Omental fat pad (tissue), 4 donors: ENCODE measurements around the gene NMRAL1. TPM values are rescaled to one million over a fixed set of nuclear protein-coding genes. Genes with fewer than 3 reads are reported as not detected.

ENCODE experiments used
- ATAC-seq: fragments of 150-250 bp; one replicate; pipeline ENCODE4 v1.9.1; 2016; ENCODE audit warnings: mild to moderate bottlenecking, moderate library complexity; ENCODE audit not compliant: low FRiP score
- DNase-seq: peaks from one replicate; pipeline ENCODE4 v3.0.0-alpha.2; 2019; ENCODE audit warnings: low spot score
- total RNA-seq, 4 donors: library from RNA; depleted of rRNA; stranded (reverse); fragments of >200 nt; gene quantifications; one replicate each; pipeline ENCODE4 v1.1.0, GENCODE V29; 2016
- TF ChIP-seq, protein P1 (sequence below), 3 donors: fragments of 450-650 bp; IDR thresholded peaks; one replicate each; pipeline ENCODE4 v1.5.1; 2016 to 2017; ENCODE audit warnings: antibody characterized with exemption in 3 of 3, mild to moderate bottlenecking in 3 of 3, moderate library complexity in 2 of 3

NMRAL1 gene
- total RNA-seq, 4 donors from 2014 or later, result 27.9 to 56.8 (median 44.5) TPM

GRCh38 chr16:4515611-4516233 lies 41.3 kb upstream of the NMRAL1 start:
- DNase-seq (no peak), ATAC-seq (no peak)
- TF ChIP-seq, protein P1, sequence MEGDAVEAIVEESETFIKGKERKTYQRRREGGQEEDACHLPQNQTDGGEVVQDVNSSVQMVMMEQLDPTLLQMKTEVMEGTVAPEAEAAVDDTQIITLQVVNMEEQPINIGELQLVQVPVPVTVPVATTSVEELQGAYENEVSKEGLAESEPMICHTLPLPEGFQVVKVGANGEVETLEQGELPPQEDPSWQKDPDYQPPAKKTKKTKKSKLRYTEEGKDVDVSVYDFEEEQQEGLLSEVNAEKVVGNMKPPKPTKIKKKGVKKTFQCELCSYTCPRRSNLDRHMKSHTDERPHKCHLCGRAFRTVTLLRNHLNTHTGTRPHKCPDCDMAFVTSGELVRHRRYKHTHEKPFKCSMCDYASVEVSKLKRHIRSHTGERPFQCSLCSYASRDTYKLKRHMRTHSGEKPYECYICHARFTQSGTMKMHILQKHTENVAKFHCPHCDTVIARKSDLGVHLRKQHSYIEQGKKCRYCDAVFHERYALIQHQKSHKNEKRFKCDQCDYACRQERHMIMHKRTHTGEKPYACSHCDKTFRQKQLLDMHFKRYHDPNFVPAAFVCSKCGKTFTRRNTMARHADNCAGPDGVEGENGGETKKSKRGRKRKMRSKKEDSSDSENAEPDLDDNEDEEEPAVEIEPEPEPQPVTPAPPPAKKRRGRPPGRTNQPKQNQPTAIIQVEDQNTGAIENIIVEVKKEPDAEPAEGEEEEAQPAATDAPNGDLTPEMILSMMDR (IDR thresholded peaks at IDR 0.05), result no peak

- ATAC-seq (no peak), DNase-seq (no peak)
- TF ChIP-seq, protein P1 (IDR thresholded peaks at IDR 0.05), result no peak
These were observed 40.2 kb upstream of the NMRAL1 start for GRCh38 chr16:4514606-4515005.

DNA sequence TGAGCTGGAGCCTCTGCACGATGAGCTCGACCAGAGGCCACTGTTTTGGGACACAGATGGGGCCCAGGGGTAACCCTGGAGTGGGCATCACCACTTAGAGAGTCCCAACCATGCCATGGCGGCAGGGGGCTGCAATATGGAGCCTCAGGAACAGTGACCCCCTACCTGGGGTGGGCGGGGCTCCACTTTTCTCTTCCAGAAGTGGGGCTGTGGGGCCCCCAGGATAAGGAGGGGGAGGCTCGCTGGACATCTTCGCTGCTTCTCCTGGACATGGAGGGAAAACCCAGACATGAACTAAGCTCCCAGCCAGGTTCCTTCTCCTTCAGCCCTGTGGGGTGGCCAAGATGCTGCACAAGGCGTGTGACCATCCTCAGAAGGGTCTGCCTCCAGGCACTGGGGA lies 39.5 kb upstream of the NMRAL1 start:
- DNase-seq (no peak), ATAC-seq (no peak)
- TF ChIP-seq, protein P1 (IDR thresholded peaks at IDR 0.05), result no peak

DNA sequence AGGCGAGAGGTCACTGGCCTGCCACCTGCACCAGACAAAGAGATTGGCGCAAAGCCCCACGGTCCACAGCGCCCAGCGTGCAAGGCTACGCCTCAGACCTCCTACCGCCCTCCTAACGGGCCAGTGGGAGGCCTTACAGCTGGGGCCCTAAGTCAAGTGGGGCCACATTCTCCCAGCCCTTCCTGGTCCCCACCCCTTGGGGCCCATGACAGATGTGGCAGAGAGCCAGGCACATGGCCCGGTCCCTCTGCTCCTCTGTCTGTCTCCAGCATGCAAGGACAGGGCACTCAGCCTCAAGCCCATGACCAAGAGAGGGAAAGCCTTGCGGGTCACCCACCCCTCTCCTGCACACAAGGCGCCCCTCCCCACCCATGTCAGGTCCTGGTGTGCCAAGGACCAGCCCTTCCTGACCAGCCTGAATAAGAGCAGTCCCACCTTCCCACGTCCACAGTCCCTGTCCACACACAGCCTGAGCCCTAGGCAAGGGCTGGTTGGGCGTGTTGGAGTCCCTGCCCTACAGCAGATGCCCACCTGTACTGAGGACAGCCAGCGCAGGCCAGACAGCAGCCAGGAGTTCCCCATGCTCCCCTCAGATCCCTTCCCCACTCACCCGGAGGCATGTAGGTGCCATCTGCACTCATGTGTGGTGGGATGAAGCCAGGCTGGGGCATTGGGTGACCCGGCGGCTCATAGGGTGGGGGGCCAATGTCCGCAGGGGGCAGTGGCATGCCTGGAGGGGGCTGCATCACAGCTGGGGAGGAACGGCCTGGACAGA lies 38.8 kb upstream of the NMRAL1 start:
- DNase-seq (no peak), ATAC-seq (no peak)
- TF ChIP-seq, protein P1 (IDR thresholded peaks at IDR 0.05), result no peak

- TF ChIP-seq, protein P1 (IDR thresholded peaks at IDR 0.05), result no peak
- no peak for DNase-seq
- ATAC-seq, result no peak
These were observed 38.0 kb upstream of the NMRAL1 start for GRCh38 chr16:4512473-4512872.

DNA sequence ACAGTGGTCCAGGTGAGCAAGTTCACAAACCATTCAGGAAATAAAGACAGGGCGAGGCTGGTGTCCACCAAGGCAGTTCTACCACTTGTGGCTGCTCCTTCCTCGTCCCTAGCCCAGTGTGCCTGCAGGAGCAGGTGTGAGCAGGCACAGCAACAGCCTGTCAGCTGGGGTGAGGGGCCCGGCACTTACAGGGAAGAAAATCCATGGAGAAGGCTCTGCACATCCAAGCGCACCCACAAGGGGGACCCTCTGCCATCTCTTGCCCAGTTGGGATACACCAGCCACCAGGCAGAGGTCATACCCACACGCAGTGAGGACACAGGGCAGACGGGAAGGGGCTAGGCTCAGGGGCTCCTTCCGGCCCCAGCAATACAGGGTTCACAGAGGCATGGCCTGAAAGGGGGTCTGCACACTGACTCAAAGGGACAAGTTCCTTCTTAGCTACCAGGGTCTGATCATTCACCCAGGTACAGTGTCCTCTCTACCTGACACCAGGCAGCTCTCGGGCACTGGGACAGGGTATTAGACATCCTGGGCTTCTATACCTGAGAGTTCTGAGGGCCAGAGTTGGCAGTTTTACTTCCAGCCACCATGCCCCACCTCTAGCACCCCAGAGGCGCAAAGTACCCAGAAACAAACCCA lies 37.1 kb upstream of the NMRAL1 start:
- ATAC-seq, result no peak
- DNase-seq, result no peak
- TF ChIP-seq, protein P1 (IDR thresholded peaks at IDR 0.05), result no peak
